Activated gamma-delta T cell treated with anti-CD3 and anti-CD28 coated beads, Interleukin-2, amount 50 U/mL, for 16 hours (primary cell): Measurements from ENCODE around the gene SYNGR2.

Experiments
- DNase-seq: peaks from one replicate; pipeline ENCODE4 v3.0.0-alpha.2; 2020; ENCODE audit warnings: low read depth

The SYNGR2 gene

DNA sequence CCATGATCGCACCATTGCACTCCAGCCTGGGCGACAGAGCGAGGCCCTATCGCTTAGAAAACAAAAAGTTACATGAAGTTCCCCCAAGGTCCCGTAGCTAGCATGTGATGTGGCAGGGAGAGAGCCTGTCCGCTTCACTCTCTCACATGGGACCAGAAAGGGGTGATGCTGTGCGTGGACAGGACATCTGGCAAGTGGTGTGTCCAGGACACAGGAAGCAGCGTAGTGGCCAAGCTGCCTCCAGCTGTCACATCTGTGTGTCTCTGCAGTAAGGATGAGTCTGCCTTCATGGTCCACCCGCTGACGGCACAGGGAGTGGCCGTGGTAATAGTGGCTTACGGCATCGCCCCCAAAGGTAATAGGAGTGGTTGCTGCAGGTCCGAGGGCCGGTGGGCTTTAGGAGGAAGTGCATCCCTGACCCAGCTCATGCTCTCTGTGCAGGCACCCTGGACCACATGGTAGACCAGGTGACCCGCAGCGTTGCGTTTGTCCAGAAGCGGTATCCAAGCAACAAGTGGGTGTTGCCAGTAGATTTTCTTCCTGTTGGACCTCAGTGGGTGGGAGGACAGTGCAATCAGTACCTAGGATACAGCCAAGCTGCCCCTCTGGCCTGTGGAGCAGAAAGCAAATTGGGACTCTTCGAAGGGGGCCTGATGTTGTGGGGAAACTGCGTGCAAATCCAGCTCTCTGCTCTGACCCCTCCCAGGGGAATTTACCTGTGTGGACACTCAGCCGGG is 36.2 kb downstream of the SYNGR2 start:
- no peak for DNase-seq

DNA sequence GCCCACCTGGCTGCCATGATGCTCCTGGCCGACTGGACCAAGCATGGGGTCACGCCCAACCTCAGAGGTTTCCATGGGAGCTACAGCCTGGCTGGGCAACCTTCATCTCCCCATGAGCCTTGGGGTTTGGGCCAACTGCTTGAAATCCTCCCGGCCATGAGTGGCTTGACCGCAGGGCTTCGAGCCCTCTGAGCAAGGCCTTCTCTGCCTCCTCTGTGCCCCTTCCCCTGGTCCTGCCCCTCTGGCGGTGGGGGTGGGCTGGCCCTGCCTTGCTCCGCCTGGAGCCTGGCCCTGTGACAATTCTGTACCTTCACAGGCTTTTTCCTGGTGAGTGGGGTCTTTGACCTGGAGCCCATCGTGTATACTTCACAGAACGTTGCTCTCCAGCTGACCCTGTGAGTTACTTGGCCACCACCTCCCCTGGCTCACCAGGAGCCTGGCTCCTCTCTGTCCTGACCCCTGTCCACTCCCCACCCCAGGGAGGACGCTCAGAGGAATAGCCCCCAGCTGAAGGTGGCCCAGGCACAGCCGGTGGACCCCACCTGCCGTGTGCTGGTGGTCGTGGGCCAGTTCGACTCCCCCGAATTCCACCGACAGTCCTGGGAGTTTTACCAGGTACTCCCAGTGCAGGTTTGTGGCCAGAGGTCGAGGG is 36.9 kb downstream of the SYNGR2 start:
- no peak for DNase-seq

DNA sequence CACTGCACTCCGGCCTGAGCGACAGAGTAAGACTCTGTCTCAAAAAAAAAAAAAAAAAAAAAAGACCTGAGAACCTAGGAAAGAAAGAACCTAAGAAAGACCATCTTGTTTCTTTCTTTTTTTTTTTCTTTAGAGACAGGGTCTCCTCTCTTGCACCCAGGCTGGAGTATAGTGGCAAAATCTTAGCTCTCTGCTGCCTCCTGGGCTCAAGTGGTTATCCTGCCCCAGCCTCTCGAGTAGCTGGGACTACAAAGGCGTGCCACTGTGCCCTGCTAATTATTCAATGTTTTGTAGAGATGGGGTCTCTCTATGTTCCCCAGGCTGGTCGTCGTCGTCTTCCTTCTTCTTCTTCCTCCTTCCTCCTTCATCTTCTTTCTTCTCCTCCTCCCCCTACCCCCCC is 37.9 kb downstream of the SYNGR2 start:
- DNase-seq: no peak

DNA sequence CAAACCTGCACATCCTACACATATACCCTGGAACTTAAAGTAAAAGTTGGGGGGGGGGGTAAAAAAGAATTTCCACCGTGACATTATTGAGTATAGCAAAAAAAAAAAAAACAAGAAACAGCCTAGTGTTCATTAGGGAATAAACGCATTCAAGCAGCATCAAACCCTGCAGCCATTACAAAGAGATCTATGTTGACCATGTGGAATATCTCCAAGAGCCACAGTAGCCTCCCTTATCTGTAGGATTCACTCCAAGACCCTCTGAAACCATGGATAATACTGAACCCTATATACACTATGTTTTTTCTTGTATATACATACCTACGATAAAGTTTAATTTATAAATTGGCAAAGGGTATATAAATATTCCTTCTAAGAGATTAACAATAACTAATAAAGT is 40.1 kb downstream of the SYNGR2 start:
- no peak for DNase-seq

DNA sequence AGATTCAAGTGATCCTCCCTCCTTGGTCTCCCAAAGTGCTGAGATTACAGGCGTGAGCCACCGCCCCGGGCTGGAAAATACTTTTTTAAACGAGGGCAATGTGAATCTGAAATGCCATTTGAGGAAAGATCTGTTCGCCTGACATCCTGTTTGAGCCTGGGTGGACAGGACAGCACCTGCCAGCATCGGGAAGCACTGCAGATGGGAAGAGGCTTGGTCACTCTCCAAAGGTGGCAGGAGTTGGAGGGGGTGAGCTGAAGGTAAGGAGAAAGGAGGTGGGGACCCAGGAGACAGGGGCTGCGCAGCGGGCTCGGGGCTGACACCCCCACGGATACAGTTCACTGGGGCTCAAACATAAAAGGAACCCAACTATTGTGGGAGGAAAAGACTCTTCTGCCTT is 41.7 kb downstream of the SYNGR2 start:
- DNase-seq: no peak

DNA sequence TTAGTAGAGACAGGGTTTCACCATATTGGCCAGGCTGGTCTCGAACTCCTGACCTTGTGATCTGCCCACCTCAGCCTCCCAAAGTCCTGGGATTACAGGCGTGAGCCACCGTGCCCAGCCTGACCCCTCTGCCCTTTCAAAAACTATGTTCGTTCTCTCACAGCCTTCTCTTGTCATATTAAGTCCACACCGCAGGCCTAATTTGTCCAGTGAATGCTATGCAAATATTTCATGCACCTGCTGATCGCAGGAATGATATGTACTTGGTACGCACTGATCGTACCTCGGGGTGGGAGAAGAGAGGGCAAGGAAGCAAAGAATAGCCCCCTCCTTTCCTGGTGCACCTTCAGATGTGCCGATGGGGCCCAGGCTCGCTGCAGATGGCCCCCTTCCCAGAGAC is 42.7 kb downstream of the SYNGR2 start:
- DNase-seq: no peak

DNA sequence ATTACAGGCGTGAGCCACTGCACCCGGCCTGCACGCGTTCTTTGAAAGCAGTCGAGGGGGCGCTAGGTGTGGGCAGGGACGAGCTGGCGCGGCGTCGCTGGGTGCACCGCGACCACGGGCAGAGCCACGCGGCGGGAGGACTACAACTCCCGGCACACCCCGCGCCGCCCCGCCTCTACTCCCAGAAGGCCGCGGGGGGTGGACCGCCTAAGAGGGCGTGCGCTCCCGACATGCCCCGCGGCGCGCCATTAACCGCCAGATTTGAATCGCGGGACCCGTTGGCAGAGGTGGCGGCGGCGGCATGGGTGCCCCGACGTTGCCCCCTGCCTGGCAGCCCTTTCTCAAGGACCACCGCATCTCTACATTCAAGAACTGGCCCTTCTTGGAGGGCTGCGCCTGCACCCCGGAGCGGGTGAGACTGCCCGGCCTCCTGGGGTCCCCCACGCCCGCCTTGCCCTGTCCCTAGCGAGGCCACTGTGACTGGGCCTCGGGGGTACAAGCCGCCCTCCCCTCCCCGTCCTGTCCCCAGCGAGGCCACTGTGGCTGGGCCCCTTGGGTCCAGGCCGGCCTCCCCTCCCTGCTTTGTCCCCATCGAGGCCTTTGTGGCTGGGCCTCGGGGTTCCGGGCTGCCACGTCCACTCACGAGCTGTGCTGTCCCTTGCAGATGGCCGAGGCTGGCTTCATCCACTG is 45.8 kb downstream of the SYNGR2 start, which contains the start of gene BIRC5:
BIRC5 (plus strand) TSS at position 238 of the 690 bp plus-strand sequence; CDS start at position 302, 64 bp downstream.
- DNase-seq: peak; percentile 87

DNA sequence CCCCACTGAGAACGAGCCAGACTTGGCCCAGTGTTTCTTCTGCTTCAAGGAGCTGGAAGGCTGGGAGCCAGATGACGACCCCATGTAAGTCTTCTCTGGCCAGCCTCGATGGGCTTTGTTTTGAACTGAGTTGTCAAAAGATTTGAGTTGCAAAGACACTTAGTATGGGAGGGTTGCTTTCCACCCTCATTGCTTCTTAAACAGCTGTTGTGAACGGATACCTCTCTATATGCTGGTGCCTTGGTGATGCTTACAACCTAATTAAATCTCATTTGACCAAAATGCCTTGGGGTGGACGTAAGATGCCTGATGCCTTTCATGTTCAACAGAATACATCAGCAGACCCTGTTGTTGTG is 46.3 kb downstream of the SYNGR2 start:
- DNase-seq: no peak

DNA sequence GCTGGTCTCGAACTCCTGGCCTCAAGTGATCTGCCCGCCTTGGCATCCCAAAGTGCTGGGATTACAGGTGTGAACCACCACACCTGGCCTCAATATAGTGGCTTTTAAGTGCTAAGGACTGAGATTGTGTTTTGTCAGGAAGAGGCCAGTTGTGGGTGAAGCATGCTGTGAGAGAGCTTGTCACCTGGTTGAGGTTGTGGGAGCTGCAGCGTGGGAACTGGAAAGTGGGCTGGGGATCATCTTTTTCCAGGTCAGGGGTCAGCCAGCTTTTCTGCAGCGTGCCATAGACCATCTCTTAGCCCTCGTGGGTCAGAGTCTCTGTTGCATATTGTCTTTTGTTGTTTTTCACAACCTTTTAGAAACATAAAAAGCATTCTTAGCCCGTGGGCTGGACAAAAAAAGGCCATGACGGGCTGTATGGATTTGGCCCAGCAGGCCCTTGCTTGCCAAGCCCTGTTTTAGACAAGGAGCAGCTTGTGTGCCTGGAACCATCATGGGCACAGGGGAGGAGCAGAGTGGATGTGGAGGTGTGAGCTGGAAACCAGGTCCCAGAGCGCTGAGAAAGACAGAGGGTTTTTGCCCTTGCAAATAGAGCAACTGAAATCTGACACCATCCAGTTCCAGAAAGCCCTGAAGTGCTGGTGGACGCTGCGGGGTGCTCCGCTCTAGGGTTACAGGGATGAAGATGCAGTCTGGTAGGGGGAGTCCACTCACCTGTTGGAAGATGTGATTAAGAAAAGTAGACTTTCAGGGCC is 51.2 kb downstream of the SYNGR2 start:
- DNase-seq: no peak
